ENCODE measurements around the gene INO80B. TPM values are rescaled to one million over a fixed set of nuclear protein-coding genes. Genes with fewer than 3 reads are reported as not detected.
A peak's percentile ranks its signal among the peaks of the same experiment; 100 is the strongest.
"Not testable (repeated sequence)": the region's sequence is repeated elsewhere in the genome, so short reads cannot be mapped to it uniquely, and the experiment has no call there.

Gene INO80B
- polyA plus RNA-seq, 1 donor from 2014 or later, result 35.2 TPM

DNA sequence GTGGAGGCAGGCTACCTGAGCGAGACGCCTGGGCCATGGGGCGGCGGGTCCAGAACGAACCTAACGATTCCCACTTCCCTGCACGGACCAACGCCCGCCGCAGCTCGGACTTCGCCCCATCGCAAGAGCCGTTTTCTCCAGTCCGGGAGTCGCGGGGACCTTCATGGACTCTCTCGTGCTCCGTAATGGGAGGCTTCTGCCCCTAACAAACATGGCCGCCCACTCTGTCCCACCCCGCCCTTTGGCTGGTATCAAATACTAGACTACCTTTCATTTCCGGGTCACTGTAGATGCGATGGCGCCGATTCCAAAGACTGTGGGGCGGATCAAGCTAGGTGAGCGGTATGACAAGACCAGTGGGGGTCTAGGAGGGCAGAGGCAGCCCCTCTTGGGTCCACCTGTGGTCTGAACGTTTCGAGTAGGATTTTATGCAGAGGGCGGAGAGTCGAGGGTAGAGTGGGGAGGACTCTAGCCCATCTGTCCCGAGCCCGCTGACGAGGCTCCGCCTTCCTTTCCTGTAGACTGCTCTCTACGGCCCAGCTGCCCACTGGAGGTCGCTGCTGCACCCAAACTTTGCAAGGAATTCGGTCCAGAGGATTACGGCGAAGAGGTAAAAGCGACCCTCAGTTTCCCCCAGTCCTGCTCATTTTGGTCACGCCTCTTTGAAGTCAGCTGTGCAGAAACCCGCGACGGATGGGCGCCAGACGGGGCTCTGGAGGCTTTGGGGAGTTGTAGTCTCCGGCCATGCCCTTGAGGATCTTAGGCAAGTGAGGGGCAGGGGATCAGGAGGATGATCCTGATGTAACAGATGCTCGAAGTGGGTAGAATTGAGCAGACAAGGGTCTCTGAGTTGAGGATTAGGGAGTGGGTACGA, 28.2 kb downstream of the INO80B start, which contains the start of the genes CCDC142 and TTC31:
CCDC142 (minus strand) TSS at position 198 of the 874 bp plus-strand sequence; CDS start at position 37, 161 bp downstream.
TTC31 (plus strand) TSS at position 281 of the 874 bp plus-strand sequence; CDS start at position 296, 15 bp downstream.
- Histone ChIP-seq H3K4me3 (ENCODE audit: low read length) (peak within 1 kb of the TSS; percentile 100), H3K27me3 (ENCODE audit: insufficient read depth, low read depth, low read length) (no peaks in the 10 kb centered on the region), H3K9ac (ENCODE audit: low read length) (peak within 1 kb of the TSS; percentile 94), H3F3A (ENCODE audit: insufficient read depth, low read length, poor library complexity, severe bottlenecking) (no peaks in the 10 kb centered on the region), H3K79me2 (replicated peaks; ENCODE audit: insufficient read depth, low read length) (peaks cover 26% of the 10 kb centered on the region), H3K27ac (ENCODE audit: low read length) (peak within 1 kb of the TSS; percentile 87), H3K4me2 (ENCODE audit: low read length) (peak within 1 kb of the TSS; percentile 97), H3K9me2 (ENCODE audit: insufficient read depth, low read length) (no peaks in the 10 kb centered on the region), H3K9me3 (ENCODE audit: low read length) (no peaks in the 10 kb centered on the region), H4K20me1 (ENCODE audit: insufficient read depth) (no peaks in the 10 kb centered on the region), H2AFZ (ENCODE audit: low read depth, low read length) (peak within 1 kb of the TSS; percentile 85), H3K36me3 (ENCODE audit: insufficient read depth, low read length) (peaks cover 3% of the 10 kb centered on the region)
- TF ChIP-seq, protein P1, sequence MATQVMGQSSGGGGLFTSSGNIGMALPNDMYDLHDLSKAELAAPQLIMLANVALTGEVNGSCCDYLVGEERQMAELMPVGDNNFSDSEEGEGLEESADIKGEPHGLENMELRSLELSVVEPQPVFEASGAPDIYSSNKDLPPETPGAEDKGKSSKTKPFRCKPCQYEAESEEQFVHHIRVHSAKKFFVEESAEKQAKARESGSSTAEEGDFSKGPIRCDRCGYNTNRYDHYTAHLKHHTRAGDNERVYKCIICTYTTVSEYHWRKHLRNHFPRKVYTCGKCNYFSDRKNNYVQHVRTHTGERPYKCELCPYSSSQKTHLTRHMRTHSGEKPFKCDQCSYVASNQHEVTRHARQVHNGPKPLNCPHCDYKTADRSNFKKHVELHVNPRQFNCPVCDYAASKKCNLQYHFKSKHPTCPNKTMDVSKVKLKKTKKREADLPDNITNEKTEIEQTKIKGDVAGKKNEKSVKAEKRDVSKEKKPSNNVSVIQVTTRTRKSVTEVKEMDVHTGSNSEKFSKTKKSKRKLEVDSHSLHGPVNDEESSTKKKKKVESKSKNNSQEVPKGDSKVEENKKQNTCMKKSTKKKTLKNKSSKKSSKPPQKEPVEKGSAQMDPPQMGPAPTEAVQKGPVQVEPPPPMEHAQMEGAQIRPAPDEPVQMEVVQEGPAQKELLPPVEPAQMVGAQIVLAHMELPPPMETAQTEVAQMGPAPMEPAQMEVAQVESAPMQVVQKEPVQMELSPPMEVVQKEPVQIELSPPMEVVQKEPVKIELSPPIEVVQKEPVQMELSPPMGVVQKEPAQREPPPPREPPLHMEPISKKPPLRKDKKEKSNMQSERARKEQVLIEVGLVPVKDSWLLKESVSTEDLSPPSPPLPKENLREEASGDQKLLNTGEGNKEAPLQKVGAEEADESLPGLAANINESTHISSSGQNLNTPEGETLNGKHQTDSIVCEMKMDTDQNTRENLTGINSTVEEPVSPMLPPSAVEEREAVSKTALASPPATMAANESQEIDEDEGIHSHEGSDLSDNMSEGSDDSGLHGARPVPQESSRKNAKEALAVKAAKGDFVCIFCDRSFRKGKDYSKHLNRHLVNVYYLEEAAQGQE (IDR thresholded peaks at IDR 0.05; ENCODE audit: borderline replicate concordance), result peak; percentile 68
- TF ChIP-seq RAD21 (conservative IDR thresholded peaks at IDR 0.05) (peak; percentile 88), POLR2AphosphoS5 (IDR thresholded peaks at IDR 0.05) (peak; percentile 92), MXI1 (conservative IDR thresholded peaks at IDR 0.05; ENCODE audit: poor library complexity, severe bottlenecking) (peak; percentile 87), EZH2 (IDR thresholded peaks at IDR 0.05; ENCODE audit: borderline replicate concordance, insufficient read depth, low read length, poor library complexity, severe bottlenecking) (no peak), TAF1 (IDR thresholded peaks at IDR 0.05; ENCODE audit: low read depth) (peak; percentile 52), SMC3 (conservative IDR thresholded peaks at IDR 0.05; ENCODE audit: poor library complexity) (peak; percentile 98), EP300 (conservative IDR thresholded peaks at IDR 0.05; ENCODE audit: poor library complexity, severe bottlenecking) (peak; percentile 58)
- TF ChIP-seq, protein P2, sequence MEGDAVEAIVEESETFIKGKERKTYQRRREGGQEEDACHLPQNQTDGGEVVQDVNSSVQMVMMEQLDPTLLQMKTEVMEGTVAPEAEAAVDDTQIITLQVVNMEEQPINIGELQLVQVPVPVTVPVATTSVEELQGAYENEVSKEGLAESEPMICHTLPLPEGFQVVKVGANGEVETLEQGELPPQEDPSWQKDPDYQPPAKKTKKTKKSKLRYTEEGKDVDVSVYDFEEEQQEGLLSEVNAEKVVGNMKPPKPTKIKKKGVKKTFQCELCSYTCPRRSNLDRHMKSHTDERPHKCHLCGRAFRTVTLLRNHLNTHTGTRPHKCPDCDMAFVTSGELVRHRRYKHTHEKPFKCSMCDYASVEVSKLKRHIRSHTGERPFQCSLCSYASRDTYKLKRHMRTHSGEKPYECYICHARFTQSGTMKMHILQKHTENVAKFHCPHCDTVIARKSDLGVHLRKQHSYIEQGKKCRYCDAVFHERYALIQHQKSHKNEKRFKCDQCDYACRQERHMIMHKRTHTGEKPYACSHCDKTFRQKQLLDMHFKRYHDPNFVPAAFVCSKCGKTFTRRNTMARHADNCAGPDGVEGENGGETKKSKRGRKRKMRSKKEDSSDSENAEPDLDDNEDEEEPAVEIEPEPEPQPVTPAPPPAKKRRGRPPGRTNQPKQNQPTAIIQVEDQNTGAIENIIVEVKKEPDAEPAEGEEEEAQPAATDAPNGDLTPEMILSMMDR (IDR thresholded peaks at IDR 0.05; ENCODE audit: poor library complexity, severe bottlenecking), result peak; percentile 99

DNA sequence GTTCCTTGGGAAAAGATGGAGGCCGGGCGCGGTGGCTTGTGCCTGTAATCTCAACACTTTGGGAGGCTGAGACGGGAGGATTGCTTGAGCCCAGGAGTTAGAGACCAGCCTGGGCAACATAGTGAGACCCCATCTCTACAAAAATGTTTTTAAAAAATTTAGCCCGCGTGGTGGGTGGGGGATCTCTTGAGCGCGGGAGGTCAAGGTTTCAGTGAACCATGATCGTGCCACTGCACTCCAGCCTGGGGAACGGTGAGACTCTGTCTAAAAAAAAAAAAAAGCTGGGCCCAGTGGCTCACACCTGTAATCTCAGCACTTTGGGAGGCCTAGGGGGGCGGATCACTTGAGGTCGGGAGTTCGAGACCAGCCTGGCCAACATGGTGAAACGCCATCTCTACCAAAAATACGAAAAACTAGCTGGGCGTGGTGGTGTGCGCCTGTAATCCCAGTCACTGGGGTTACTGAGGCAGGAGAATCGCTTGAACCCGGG, 28.8 kb downstream of the INO80B start:
- Histone ChIP-seq H3K9ac (ENCODE audit: low read length) (peak overlapping the region; percentile 94), H3K79me2 (replicated peaks; ENCODE audit: insufficient read depth, low read length) (peaks cover 26% of the 10 kb centered on the region)

More for the DNA sequence above, 28.8 kb downstream of the INO80B start:
- not testable (repeated sequence) for H3F3A ChIP-seq (ENCODE audit: insufficient read depth, low read length, poor library complexity, severe bottlenecking); H3K36me3 ChIP-seq (ENCODE audit: insufficient read depth, low read length); H4K20me1 ChIP-seq (ENCODE audit: insufficient read depth); H2AFZ ChIP-seq (ENCODE audit: low read depth, low read length); H3K9me2 ChIP-seq (ENCODE audit: insufficient read depth, low read length); H3K27me3 ChIP-seq (ENCODE audit: insufficient read depth, low read depth, low read length); H3K27ac ChIP-seq (ENCODE audit: low read length); H3K9me3 ChIP-seq (ENCODE audit: low read length)
- Histone ChIP-seq H3K4me2 (ENCODE audit: low read length) (peak overlapping the region; percentile 97), H3K4me3 (ENCODE audit: low read length) (peak overlapping the region; percentile 100)

All from neural cell (in vitro differentiated cells).